ENCODE measurements around the gene IMP4.

- TF ChIP-seq CTCF (IDR thresholded peaks at IDR 0.05; ENCODE audit: low read length), result no peak
- TF ChIP-seq EZH2 (IDR thresholded peaks at IDR 0.05; ENCODE audit: borderline replicate concordance, low read length), result no peak
Measured at GRCh38 chr2:130336150-130336876, 6.4 kb upstream of the IMP4 start.
